BLaER1 (cell line): ENCODE data around the gene RNF157.

Source experiments
- H3K27ac ChIP-seq: shearing (Covaris generic); formaldehyde crosslinking; 2 replicates; pipeline ENCODE4 v1.8.1; 2022
- H3K27me3 ChIP-seq: shearing (Covaris generic); formaldehyde crosslinking; 2 replicates; pipeline ENCODE4 v1.8.1; 2022
- H3K36me3 ChIP-seq: shearing (Covaris generic); formaldehyde crosslinking; 2 replicates; pipeline ENCODE4 v1.8.1; 2022
- H3K4me1 ChIP-seq: shearing (Covaris generic); formaldehyde crosslinking; 2 replicates; pipeline ENCODE4 v1.8.1; 2022
- H3K4me2 ChIP-seq: shearing (Covaris generic); formaldehyde crosslinking; 2 replicates; pipeline ENCODE4 v1.8.1; 2022
- H3K4me3 ChIP-seq: shearing (Covaris generic); formaldehyde crosslinking; 2 replicates; pipeline ENCODE4 v1.8.1; 2022
- H3K9ac ChIP-seq: shearing (Covaris generic); formaldehyde crosslinking; 2 replicates; pipeline ENCODE4 v1.8.1; 2022
- H3K9me3 ChIP-seq: shearing (Covaris generic); formaldehyde crosslinking; 2 replicates; pipeline ENCODE4 v1.8.1; 2022
- H4K20me1 ChIP-seq: shearing (Covaris generic); formaldehyde crosslinking; 2 replicates; pipeline ENCODE4 v1.8.1; 2022
- Cebpa-rat ChIP-seq: shearing (Covaris generic); IDR thresholded peaks from 2 replicates; pipeline ENCODE4 v1.8.1; 2022

The RNF157 gene

GRCh38 chr17:76130473-76130872 lies 109.8 kb downstream of the RNF157 start:
- Histone ChIP-seq H3K27me3 (no peaks in the 10 kb centered on the region), H3K4me2 (no peak overlapping the region), H3K27ac (no peak overlapping the region), H3K4me1 (peaks cover 35% of the 10 kb centered on the region), H3K9me3 (no peaks in the 10 kb centered on the region), H3K36me3 (no peaks in the 10 kb centered on the region), H4K20me1 (no peaks in the 10 kb centered on the region), H3K4me3 (no peak overlapping the region), H3K9ac (no peak overlapping the region)
- TF ChIP-seq Cebpa-rat, result no peak

GRCh38 chr17:76125922-76126321 lies 114.4 kb downstream of the RNF157 start:
- no peak overlapping the region for H3K9ac ChIP-seq
- TF ChIP-seq Cebpa-rat, result no peak
- H4K20me1 ChIP-seq, result no peaks in the 10 kb centered on the region
- H3K4me1 ChIP-seq, result peaks cover 41% of the 10 kb centered on the region
- H3K27ac ChIP-seq, result no peak overlapping the region
- H3K27me3 ChIP-seq, result no peaks in the 10 kb centered on the region
- H3K4me3 ChIP-seq, result no peak overlapping the region
- H3K36me3 ChIP-seq, result no peaks in the 10 kb centered on the region
- H3K9me3 ChIP-seq, result no peaks in the 10 kb centered on the region
- no peak overlapping the region for H3K4me2 ChIP-seq

- Histone ChIP-seq H3K4me2 (no peak overlapping the region), H3K4me3 (no peak overlapping the region), H3K4me1 (peaks cover 47% of the 10 kb centered on the region), H3K27me3 (no peaks in the 10 kb centered on the region), H3K27ac (no peak overlapping the region), H4K20me1 (no peaks in the 10 kb centered on the region), H3K36me3 (no peaks in the 10 kb centered on the region), H3K9me3 (no peaks in the 10 kb centered on the region), H3K9ac (no peak overlapping the region)
- TF ChIP-seq Cebpa-rat, result no peak
Observed at GRCh38 chr17:76125391-76125675, 115.0 kb downstream of the RNF157 start.

- H3K4me2 ChIP-seq, result no peak overlapping the region
- TF ChIP-seq Cebpa-rat, result no peak
- no peaks in the 10 kb centered on the region for H3K27me3 ChIP-seq
- H3K4me3 ChIP-seq, result no peak overlapping the region
- H3K27ac ChIP-seq, result no peak overlapping the region
- H4K20me1 ChIP-seq, result no peaks in the 10 kb centered on the region
- peaks cover 53% of the 10 kb centered on the region for H3K4me1 ChIP-seq
- H3K9ac ChIP-seq, result no peak overlapping the region
- H3K36me3 ChIP-seq, result no peaks in the 10 kb centered on the region
- H3K9me3 ChIP-seq, result no peaks in the 10 kb centered on the region
Observed at GRCh38 chr17:76124582-76125390, 115.5 kb downstream of the RNF157 start.

GRCh38 chr17:76123749-76124581 lies 116.3 kb downstream of the RNF157 start:
- no peak overlapping the region for H3K9ac ChIP-seq
- H3K27me3 ChIP-seq, result no peaks in the 10 kb centered on the region
- no peak overlapping the region for H3K4me3 ChIP-seq
- H3K4me1 ChIP-seq, result peaks cover 60% of the 10 kb centered on the region
- no peak for TF ChIP-seq Cebpa-rat
- H4K20me1 ChIP-seq, result no peaks in the 10 kb centered on the region
- no peak overlapping the region for H3K27ac ChIP-seq
- no peaks in the 10 kb centered on the region for H3K36me3 ChIP-seq
- H3K4me2 ChIP-seq, result no peak overlapping the region
- H3K9me3 ChIP-seq, result no peaks in the 10 kb centered on the region

- no peaks in the 10 kb centered on the region for H3K27me3 ChIP-seq
- no peaks in the 10 kb centered on the region for H3K9me3 ChIP-seq
- H4K20me1 ChIP-seq, result no peaks in the 10 kb centered on the region
- no peak overlapping the region for H3K9ac ChIP-seq
- no peak overlapping the region for H3K4me3 ChIP-seq
- H3K36me3 ChIP-seq, result no peaks in the 10 kb centered on the region
- no peak for TF ChIP-seq Cebpa-rat
- peak overlapping the region; percentile 98 for H3K4me2 ChIP-seq
- peaks cover 60% of the 10 kb centered on the region for H3K4me1 ChIP-seq
- H3K27ac ChIP-seq, result peak overlapping the region; percentile 87; the same call in 1 of the 2 replicates
Observed at GRCh38 chr17:76123191-76123499, 117.1 kb downstream of the RNF157 start.

- no peaks in the 10 kb centered on the region for H4K20me1 ChIP-seq
- H3K4me3 ChIP-seq, result peak overlapping the region; percentile 65; the same call in 1 of the 2 replicates
- H3K9me3 ChIP-seq, result no peaks in the 10 kb centered on the region
- H3K9ac ChIP-seq, result peak overlapping the region; percentile 74; the same call in 1 of the 2 replicates
- no peak for TF ChIP-seq Cebpa-rat
- H3K4me1 ChIP-seq, result peaks cover 58% of the 10 kb centered on the region
- peak overlapping the region; percentile 87 for H3K27ac ChIP-seq
- H3K36me3 ChIP-seq, result no peaks in the 10 kb centered on the region
- no peaks in the 10 kb centered on the region for H3K27me3 ChIP-seq
- H3K4me2 ChIP-seq, result peak overlapping the region; percentile 98
Observed at GRCh38 chr17:76122431-76123190, 117.7 kb downstream of the RNF157 start.

GRCh38 chr17:76121932-76122430 lies 118.3 kb downstream of the RNF157 start:
- H3K36me3 ChIP-seq, result no peaks in the 10 kb centered on the region

GRCh38 chr17:76120658-76121008 lies 119.7 kb downstream of the RNF157 start:
- Histone ChIP-seq H3K27ac (no peak overlapping the region), H3K9me3 (no peaks in the 10 kb centered on the region), H3K4me3 (no peak overlapping the region), H3K27me3 (no peaks in the 10 kb centered on the region), H3K4me2 (peak overlapping the region; percentile 98), H4K20me1 (no peaks in the 10 kb centered on the region), H3K4me1 (peaks cover 47% of the 10 kb centered on the region), H3K9ac (no peak overlapping the region), H3K36me3 (no peaks in the 10 kb centered on the region)
- no peak for TF ChIP-seq Cebpa-rat

More at GRCh38 chr17:76121932-76122430, 118.3 kb downstream of the RNF157 start:
- Histone ChIP-seq H3K27ac (peak overlapping the region; percentile 87), H3K4me2 (peak overlapping the region; percentile 98), H3K9ac (peak overlapping the region; percentile 74), H3K27me3 (no peaks in the 10 kb centered on the region), H4K20me1 (no peaks in the 10 kb centered on the region), H3K9me3 (no peaks in the 10 kb centered on the region), H3K4me1 (peaks cover 51% of the 10 kb centered on the region), H3K4me3 (peak overlapping the region; percentile 65)
- no peak for TF ChIP-seq Cebpa-rat
